Ishikawa (cell line): ENCODE data around the gene APBA2.
A peak's percentile ranks its signal among the peaks of the same experiment; 100 is the strongest.

Experiments used
- CEBPB ChIP-seq: IDR thresholded peaks from 2 replicates; pipeline ENCODE4 v1.6.1; 2012
- CREB1 ChIP-seq: IDR thresholded peaks from 2 replicates; pipeline ENCODE4 v1.6.1; 2012; ENCODE audit warnings: low read depth
- EGR1 ChIP-seq: IDR thresholded peaks from 2 replicates; pipeline ENCODE4 v1.6.1; 2012
- EP300 ChIP-seq: IDR thresholded peaks from 2 replicates; pipeline ENCODE4 v1.6.1; 2012; ENCODE audit warnings: borderline replicate concordance
- FOXM1 ChIP-seq: IDR thresholded peaks from 2 replicates; pipeline ENCODE4 v1.6.1; 2012; ENCODE audit warnings: low read depth, borderline replicate concordance
- NFIC ChIP-seq: IDR thresholded peaks from 2 replicates; pipeline ENCODE4 v1.6.1; 2012
- RAD21 ChIP-seq: IDR thresholded peaks from 2 replicates; pipeline ENCODE4 v1.6.1; 2012; ENCODE audit warnings: low read depth
- REST ChIP-seq: IDR thresholded peaks from 2 replicates; pipeline ENCODE4 v1.6.1; 2012; ENCODE audit warnings: low read depth, mild to moderate bottlenecking
- TAF1 ChIP-seq: IDR thresholded peaks from 2 replicates; pipeline ENCODE4 v1.6.1; 2012; ENCODE audit warnings: low read depth, mild to moderate bottlenecking
- TCF12 ChIP-seq: IDR thresholded peaks from 2 replicates; pipeline ENCODE4 v1.6.1; 2012; ENCODE audit warnings: low read depth
- TEAD4 ChIP-seq: IDR thresholded peaks from 2 replicates; pipeline ENCODE4 v1.6.1; 2012
- USF1 ChIP-seq: IDR thresholded peaks from 2 replicates; pipeline ENCODE4 v1.6.1; 2012
- YY1 ChIP-seq: IDR thresholded peaks from 2 replicates; pipeline ENCODE4 v1.6.1; 2012; ENCODE audit warnings: low read depth
- ZBTB7A ChIP-seq: IDR thresholded peaks from 2 replicates; pipeline ENCODE4 v1.6.1; 2012; ENCODE audit warnings: low read depth
- TF ChIP-seq, protein P1 (sequence below): IDR thresholded peaks from 2 replicates; pipeline ENCODE4 v1.6.1; 2012

APBA2 gene

GRCh38 chr15:28967990-28968389 is 82.2 kb downstream of the APBA2 start:
- TF ChIP-seq FOXM1 (no peak), TCF12 (no peak), TAF1 (no peak), EP300 (no peak)

GRCh38 chr15:28969511-28970085 is 83.8 kb downstream of the APBA2 start:
- TF ChIP-seq TEAD4 = no peak
- no peak for TF ChIP-seq FOXM1
- no peak for TF ChIP-seq USF1
- TF ChIP-seq, protein P1, sequence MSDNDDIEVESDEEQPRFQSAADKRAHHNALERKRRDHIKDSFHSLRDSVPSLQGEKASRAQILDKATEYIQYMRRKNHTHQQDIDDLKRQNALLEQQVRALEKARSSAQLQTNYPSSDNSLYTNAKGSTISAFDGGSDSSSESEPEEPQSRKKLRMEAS = no peak
- TF ChIP-seq TCF12 = no peak
- TF ChIP-seq ZBTB7A = no peak
- no peak for TF ChIP-seq TAF1
- TF ChIP-seq REST = no peak
- TF ChIP-seq CEBPB = no peak
- TF ChIP-seq RAD21 = no peak

GRCh38 chr15:28974142-28974541 is 88.4 kb downstream of the APBA2 start:
- no peak for TF ChIP-seq ZBTB7A
- TF ChIP-seq USF1 = no peak
- TF ChIP-seq FOXM1 = no peak
- TF ChIP-seq RAD21 = no peak
- no peak for TF ChIP-seq YY1
- no peak for TF ChIP-seq EGR1
- TF ChIP-seq TCF12 = no peak
- TF ChIP-seq REST = no peak
- TF ChIP-seq, protein P1 = no peak
- no peak for TF ChIP-seq CEBPB
- TF ChIP-seq TEAD4 = no peak
- TF ChIP-seq EP300 = no peak
- no peak for TF ChIP-seq TAF1
- TF ChIP-seq CREB1 = no peak
- TF ChIP-seq NFIC = no peak

- TF ChIP-seq CEBPB (no peak), RAD21 (peak; percentile 82)
These were observed 90.0 kb downstream of the APBA2 start for GRCh38 chr15:28975766-28976179.

DNA sequence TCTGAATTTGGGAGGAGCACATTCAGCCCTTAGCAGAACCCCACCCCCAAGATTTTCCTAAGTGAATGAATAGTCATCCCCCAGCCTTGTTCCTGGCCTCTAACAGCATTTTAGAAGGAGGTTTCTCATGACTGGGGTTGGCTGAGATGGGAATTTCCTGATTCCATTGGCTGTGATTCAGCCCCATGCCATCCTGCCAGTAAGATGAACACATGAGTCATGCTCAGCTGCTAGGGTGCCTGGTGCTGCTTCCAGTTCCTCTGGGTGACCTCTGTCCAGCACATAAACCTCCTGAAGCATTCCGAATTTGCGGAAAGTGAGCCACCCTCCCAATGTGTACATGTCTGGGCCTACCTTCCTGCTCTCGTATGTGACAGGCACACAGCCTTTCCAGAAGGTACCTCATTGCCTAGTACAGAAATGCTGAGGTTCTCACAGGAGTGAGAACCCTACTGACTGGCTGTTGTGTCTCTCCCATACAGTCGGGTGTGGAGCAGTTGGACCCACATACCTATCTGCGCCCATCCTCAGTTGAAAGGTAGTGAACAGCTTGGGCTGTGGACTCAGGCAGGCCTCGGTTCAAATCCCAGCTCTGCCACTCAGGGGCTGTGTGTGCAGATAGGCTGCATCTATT is 91.7 kb downstream of the APBA2 start:
- TF ChIP-seq, protein P1 = peak; percentile 70
- TF ChIP-seq RAD21 = no peak
- no peak for TF ChIP-seq CREB1
- 0 out of 2 replicates have a peak, but pooled peaks have one; percentile 46 for TF ChIP-seq NFIC
- peak; percentile 11; the same call in 1 of the 2 replicates for TF ChIP-seq EP300
- TF ChIP-seq YY1 = no peak
- peak; percentile 94 for TF ChIP-seq REST
- TF ChIP-seq TEAD4 = peak; percentile 58; the same call in 1 of the 2 replicates
- TF ChIP-seq TCF12 = peak; percentile 48; the same call in 1 of the 2 replicates
- TF ChIP-seq CEBPB = no peak
- no peak for TF ChIP-seq FOXM1
- no peak for TF ChIP-seq ZBTB7A
- no peak for TF ChIP-seq TAF1
- TF ChIP-seq EGR1 = no peak
- no peak for TF ChIP-seq USF1
